ENCODE results near the gene CT47C1.

CT47C1 gene

GRCh38 chrX:119073911-119074310, 1.1 kb downstream of the CT47C1 start:
- no peak overlapping the region for H3K4me3 ChIP-seq (ENCODE audit: low read depth, low read length)
- no peak for TF ChIP-seq CTCF (IDR thresholded peaks at IDR 0.05; ENCODE audit: insufficient read depth, low read depth, low read length, missing control alignments)
- no peak for DNase-seq (ENCODE audit: low read depth)

- no peak for TF ChIP-seq CTCF (IDR thresholded peaks at IDR 0.05; ENCODE audit: insufficient read depth, low read depth, low read length, missing control alignments)
- DNase-seq (ENCODE audit: low read depth): no peak
- no peak overlapping the region for H3K4me3 ChIP-seq (ENCODE audit: low read depth, low read length)
These were observed 2.7 kb downstream of the CT47C1 start for GRCh38 chrX:119075270-119076025.

- H3K4me3 ChIP-seq (ENCODE audit: low read depth, low read length): no peak overlapping the region
- DNase-seq (ENCODE audit: low read depth): no peak
- no peak for TF ChIP-seq CTCF (IDR thresholded peaks at IDR 0.05; ENCODE audit: insufficient read depth, low read depth, low read length, missing control alignments)
These were observed 9.5 kb downstream of the CT47C1 start for GRCh38 chrX:119082278-119082677.

GRCh38 chrX:119084766-119085165, 12.0 kb downstream of the CT47C1 start:
- no peak for TF ChIP-seq CTCF (IDR thresholded peaks at IDR 0.05; ENCODE audit: insufficient read depth, low read depth, low read length, missing control alignments)
- no peak overlapping the region for H3K4me3 ChIP-seq (ENCODE audit: low read depth, low read length)
- no peak for DNase-seq (ENCODE audit: low read depth)

GRCh38 chrX:119087121-119087520, 14.3 kb downstream of the CT47C1 start:
- DNase-seq (ENCODE audit: low read depth): no peak
- no peak for TF ChIP-seq CTCF (IDR thresholded peaks at IDR 0.05; ENCODE audit: insufficient read depth, low read depth, low read length, missing control alignments)
- H3K4me3 ChIP-seq (ENCODE audit: low read depth, low read length): no peak overlapping the region

- TF ChIP-seq CTCF (IDR thresholded peaks at IDR 0.05; ENCODE audit: insufficient read depth, low read depth, low read length, missing control alignments): no peak
- H3K4me3 ChIP-seq (ENCODE audit: low read depth, low read length): no peak overlapping the region
- DNase-seq (ENCODE audit: low read depth): no peak
These were observed 16.8 kb downstream of the CT47C1 start for GRCh38 chrX:119089619-119090018.

GRCh38 chrX:119090627-119091026, 17.8 kb downstream of the CT47C1 start:
- TF ChIP-seq CTCF (IDR thresholded peaks at IDR 0.05; ENCODE audit: insufficient read depth, low read depth, low read length, missing control alignments): no peak
- no peak overlapping the region for H3K4me3 ChIP-seq (ENCODE audit: low read depth, low read length)
- DNase-seq (ENCODE audit: low read depth): no peak

Data from GM12865 (cell line).